Right lung (tissue), 5 donors: ENCODE measurements around the gene METAP1D. TPM values are rescaled to one million over a fixed set of nuclear protein-coding genes. Genes with fewer than 3 reads are reported as not detected.

ENCODE experiments used
- DNase-seq, 2 donors: peaks; one replicate each; pipeline ENCODE4 v3.0.0-alpha.2; 2013
- polyA plus RNA-seq, 5 donors: library from polyadenylated mRNA; unstranded; fragments of 120-200 nt; gene quantifications; one replicate each; pipeline versions ENCODE4 v1.2.1 to v1.2.3, GENCODE V29; 2013; ENCODE audit warnings: inconsistent platforms in 1 of 5, low replicate concordance in 1 of 5; ENCODE audit not compliant: insufficient read length in 5 of 5, insufficient read depth in 1 of 5

Gene METAP1D
- polyA plus RNA-seq, 5 donors = 16.6 to 22.9 (median 20.6) TPM

- DNase-seq = no peak
These were observed 90.5 kb downstream of the METAP1D start for GRCh38 chr2:172090044-172090961.

- no peak for DNase-seq
These were observed 91.4 kb downstream of the METAP1D start for GRCh38 chr2:172091000-172091641.

DNA sequence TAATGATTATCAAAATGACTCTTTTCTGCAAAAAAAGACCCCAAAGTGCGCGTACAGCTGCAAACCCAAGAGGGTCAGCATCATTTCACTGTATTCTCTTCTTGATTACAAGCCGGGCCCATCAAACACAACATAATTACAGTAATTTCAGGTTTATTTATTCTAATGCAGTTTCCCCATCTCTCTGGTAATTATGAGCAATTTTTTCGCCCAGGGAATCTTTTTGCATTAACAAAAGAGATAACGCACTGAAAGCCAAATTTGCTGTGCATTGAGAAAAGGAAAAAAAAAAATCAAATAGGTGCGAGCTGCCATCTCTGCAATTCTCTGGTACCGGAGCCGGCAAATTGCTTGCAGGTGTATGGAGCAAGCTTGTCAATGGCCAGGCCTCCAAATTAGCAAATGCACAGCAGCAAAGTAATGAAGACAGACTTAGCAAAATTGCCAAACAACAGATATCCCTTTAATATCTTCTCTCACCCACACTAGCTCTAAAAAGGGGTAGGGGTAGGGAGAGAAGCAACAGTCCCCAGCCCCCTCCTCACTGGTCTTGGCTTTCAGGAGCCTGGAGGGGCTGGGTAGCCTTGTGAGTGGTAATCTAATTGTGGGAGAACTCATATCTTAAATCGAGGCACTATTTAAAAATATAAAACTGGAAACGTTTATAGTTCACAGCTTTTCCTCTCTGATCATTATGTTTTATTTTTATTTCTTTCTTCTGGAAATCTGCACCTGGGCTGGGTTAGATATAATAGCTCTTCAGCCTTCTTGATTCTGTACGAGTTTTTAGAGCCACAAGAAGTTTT lies 92.2 kb downstream of the METAP1D start:
- peak in 1 of 2 donors; percentile 6 for DNase-seq

- peak in 1 of 2 donors; percentile 2 for DNase-seq
These were observed 93.1 kb downstream of the METAP1D start for GRCh38 chr2:172092716-172093415.

GRCh38 chr2:172093416-172094293 lies 93.9 kb downstream of the METAP1D start:
- DNase-seq = peak in 1 of 2 donors; percentile 8

GRCh38 chr2:172094294-172095145 lies 94.8 kb downstream of the METAP1D start:
- DNase-seq = peak in 1 of 2 donors; percentile 10

GRCh38 chr2:172095146-172095904 lies 95.6 kb downstream of the METAP1D start:
- DNase-seq = peak in 1 of 2 donors; percentile 33

DNA sequence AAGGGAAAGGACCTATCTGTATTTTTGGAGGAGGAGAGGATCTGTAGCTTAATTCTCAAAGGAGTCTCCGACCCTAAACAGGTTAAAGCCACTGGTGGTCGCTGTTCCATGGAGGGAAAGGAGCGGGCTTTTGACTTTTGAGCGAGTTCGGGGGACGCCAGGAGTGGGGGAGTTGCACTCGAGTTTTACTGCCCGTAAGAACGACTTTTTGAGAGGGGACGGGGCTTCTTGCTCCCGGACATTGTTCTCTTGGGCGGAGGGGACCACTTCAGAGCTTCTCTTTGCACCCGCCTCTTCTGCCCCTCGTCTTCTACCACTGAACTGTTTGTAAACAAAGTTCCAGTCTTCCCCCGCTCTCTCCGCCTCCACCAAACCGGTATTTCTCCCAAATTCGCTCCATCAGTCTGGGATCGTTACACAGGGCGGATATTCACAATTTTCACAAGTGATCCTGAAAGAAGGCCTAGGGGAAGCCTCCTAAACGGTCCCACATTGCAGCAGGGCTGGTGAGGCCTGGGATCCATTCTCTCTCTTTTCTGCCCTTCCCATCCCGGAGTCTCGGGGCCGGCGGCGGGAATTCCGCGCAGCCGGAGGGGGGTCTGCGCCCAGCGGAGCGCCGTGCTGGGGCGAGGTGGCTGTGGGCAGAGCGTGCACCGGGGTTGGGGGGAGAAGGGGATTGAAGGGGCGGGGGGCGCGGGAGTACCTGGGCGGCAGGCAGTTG lies 96.3 kb downstream of the METAP1D start:
- peak in 1 of 2 donors; percentile 6 for DNase-seq

DNA sequence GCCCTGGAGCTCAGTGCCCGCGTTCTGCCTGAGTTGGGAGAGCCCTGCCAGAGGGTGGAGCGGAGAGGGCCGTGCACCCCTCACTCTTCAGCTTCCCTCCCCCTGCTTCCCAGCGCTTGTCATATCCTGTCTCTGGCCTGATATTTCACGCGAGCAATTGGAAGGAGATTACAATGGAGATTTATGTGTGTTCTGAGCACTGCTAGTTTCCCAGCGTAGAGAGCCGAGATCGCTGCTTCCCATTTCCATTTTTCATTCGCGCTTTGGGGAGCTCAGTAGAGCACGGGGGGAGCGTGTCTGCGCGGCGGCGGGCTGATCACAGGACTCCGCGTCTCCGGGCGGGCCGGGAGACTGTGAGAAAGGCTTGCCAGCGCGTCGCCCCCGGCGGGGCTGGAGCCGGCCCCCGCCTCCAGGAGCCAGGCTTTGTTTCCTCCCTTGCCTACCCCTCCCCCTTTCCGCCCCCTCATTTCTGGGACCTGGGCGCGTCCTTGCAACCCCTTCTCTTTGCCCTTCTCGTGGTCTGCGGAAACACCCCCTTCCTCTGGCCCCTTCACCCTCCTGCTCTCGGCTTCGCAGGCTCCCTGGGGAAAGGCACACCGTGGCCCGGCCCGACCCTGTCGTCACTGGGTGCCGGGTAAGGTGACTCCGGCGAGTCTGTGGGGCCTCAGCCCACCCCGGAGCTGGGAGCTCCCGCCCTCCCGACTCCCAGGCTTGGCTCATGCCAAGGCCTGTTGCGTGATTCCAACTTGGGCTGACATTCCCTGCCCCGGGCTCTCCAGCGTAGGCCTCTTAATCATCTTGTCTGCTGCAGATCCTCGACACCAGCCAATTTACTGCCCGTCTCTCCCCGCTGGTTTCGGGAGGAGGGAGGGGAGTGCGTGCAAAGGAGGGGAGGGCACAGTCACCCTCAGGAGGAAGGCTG lies 97.1 kb downstream of the METAP1D start:
- peak in 1 of 2 donors; percentile 21 for DNase-seq

GRCh38 chr2:172097557-172098131 lies 97.9 kb downstream of the METAP1D start:
- DNase-seq = no peak

DNA sequence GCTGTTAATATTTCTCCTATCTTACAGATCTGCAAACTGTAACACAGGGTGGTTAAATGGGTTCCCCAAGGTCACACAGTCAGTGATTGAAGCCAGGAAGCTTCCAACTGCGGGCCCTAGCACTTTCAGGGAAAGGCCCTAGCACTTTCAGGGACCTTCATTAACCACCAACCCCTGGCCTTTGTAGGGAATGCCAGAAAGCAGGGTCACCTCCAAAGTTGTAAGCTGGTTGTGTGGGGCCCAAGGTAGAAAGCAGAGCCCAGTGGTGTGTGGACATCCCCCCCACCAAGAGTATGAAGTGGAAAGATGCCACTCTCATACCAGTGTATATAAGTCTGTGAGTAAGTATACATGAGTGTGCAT lies 98.5 kb downstream of the METAP1D start:
- no peak for DNase-seq

GRCh38 chr2:172098650-172099471 lies 99.1 kb downstream of the METAP1D start:
- peak in 1 of 2 donors; percentile 13 for DNase-seq

DNA sequence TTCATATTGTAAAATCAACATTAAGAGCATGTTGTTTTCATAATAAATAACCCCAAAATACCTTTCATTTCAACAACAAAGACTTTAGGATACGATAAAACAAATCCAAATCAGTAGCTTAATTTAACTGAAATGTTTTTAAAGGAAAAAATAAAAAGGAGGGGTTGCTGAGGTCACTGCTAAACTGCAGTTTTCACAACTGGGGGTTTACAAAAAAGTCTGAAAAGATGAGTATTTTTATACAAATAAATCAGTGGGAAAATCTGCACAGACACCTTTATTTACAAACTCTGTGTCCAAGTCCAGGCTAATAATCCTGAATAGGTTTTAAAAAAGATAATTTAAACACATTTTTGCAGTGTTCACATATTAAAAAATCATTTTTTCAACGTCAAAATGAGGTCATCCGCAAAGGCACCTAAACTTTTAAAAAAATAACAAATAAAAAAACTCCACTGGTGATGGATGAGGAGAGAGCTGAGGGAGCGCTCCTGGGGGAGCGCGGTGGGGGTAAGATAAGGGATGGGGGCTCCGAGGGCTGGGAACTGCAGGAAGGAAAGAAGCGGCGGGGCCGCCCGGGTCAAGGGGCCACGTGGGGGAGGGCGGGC lies 99.8 kb downstream of the METAP1D start:
- no peak for DNase-seq

- no peak for DNase-seq
These were observed 100.6 kb downstream of the METAP1D start for GRCh38 chr2:172100080-172100934.
